ENCODE measurements around the gene GJA3.

The GJA3 gene
- 0 to 0.20 reads per million in 2 donors for total RNA-seq

DNA sequence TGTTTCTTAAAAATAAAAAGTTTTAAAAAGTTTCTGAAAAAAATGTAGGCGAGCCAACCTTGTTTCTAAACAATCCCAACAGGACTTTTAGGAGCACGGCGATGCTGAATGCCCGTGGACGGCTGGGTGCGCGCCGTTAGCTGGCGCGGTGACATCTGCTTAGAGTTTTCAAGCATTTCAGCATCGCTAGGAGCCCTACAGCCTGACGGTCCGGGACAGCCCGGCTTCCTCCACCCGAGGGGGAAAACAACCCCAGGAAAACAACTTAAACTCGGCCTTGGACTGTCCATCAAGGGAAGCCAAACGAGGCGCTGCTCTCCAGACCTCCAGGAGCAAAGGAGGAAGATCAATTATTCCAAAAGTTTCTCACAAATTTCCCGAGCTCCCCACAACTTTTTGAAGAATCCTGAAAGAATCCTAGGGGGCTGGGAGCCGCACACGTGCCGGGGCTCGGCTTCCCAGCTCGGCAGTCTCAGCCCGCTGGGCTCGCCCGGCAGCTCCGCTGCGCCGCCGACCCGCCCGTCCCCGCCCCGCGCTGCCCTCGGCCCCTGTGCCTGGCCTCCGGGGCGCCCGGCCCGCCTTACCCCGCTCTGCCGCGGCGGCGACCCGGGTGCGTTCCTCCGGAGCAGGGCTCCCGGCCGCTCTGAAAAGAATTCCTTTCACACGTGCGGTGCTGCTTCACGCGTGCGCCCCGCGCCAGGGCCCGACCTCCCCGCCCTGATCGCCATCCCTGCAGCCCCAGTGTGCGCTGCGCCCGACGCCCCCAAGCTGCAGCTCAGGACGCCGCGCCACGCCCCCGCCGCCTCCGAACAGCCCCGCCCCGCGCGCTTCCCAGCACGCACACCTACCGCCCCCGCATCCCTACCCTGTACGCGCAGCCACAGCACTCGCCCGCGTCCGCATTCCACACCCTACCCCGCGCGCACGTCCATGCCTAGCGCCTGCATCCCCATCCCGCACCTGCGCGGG lies at the start of gene GJA3:
TSS of gene GJA3 (minus strand) at position 747 of the 969 bp plus-strand sequence. CDS start 17,764 bp downstream, outside the sequence.
- peak in 4 of 5 experiments; percentile 21 to 74 (median 46) for DNase-seq

DNA sequence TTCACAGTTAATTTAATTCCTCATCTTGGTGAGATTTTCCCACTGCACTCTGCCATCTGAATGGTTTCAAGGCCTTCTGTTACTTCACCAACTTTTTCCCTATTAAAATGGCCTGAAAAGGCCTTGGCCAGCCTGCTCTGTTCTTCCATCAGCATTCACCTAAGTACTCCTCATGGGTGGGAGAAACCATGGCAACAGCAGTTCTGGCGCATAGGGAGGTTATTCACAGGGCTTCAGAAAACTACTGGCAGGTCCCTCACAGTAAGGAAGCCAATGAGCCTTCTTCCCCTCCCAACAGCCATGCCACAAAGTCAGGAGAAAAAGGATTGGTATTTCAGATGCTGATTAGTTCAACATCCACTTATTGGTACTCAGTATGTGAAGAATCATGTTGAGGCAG lies 49.1 kb upstream of the GJA3 start:
- DNase-seq, result no peak

GRCh38 chr13:20206698-20207235 lies 45.9 kb upstream of the GJA3 start:
- no peak for DNase-seq

GRCh38 chr13:20206065-20206697 lies 45.3 kb upstream of the GJA3 start:
- no peak for DNase-seq

DNA sequence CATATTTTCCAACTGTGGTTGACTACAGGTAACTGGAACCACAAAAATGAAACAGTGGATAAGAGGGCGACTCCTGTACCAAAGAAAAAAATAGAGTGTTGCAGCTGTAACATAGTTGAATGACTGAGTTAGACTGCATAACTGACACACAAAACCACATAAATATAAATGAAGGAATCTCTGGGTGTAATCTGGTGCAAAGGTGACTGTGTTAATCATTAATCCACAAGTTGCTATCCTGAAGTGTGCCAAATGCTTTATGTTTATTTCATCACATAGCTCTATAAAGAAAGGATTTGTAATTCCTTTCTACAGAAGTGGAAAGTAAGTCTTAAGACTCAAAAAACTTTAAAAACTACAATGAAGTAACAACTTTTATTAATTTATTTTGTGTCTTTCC lies 37.9 kb upstream of the GJA3 start:
- no peak for DNase-seq

DNA sequence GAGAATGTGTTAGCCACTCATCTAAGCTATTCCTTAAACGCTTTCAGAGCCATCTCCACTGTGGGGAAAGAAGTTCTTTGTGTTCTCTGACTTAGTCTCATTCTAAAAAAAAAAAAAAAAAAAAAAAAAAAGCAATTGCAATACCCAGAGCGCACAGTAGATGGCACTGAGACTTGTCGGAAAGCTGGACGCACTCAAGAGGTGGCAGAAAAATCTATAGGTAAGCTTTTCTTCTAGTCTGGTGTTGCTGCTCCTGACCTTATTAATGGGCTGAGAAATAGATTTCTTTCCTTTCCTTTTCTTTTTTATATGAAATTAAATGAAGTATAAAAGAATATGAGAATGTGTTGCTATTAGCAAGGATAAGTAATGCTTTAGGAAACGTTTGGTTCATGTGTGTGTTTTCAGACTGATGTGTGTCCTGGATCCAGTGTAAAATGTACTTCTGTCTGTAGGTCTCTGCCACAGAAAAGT lies 36.5 kb upstream of the GJA3 start:
- peak in 1 of 5 experiments; percentile 70 for DNase-seq

- no peak for DNase-seq
These were observed 34.9 kb upstream of the GJA3 start for GRCh38 chr13:20195801-20196200.

DNA sequence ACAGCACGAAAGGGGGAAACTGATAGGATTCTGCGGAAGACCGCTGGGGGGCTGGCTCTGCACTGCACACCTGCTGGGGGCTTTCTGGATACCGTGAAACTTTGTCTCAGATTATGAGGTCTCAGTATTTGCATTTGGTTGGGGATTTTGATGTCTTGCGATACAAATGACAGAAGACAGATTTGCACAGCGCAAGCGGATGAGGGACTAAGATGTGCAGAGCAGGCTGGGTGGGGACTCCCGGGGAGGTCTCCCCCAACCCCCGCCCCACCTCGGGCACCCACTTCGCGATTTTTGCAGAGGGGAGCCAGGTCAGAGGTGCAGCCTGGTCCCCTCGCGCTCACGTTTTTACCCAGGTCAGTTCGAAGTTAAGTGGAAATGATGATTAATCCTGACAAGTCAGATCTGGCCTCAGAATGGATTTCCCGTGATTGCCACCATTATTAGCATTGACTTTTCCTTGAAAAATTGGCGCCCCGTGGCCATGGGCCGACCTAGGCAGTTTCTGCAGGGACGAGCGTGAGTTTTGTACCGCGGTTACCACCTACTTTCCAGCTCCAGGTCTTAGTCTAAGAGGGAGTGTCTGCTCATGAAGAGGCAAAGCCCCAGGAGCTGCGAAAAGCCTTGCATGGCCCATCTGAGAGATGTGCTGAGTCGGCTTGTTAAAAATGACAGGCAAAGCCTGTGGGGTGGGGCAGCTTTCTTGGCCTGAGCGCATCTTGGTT lies 33.2 kb upstream of the GJA3 start:
- DNase-seq, result peak in 1 of 5 experiments; percentile 51

GRCh38 chr13:20193162-20193906 lies 32.5 kb upstream of the GJA3 start:
- peak in 1 of 5 experiments; percentile 26 for DNase-seq

GRCh38 chr13:20192836-20193161 lies 31.9 kb upstream of the GJA3 start, which contains the start of gene GJB2:
TSS of gene GJB2 (minus strand) at chr13:20192938. CDS start at chr13:20189581, 3,357 bp downstream.
- DNase-seq, result peak in 2 of 5 experiments; percentile 18 to 40

DNA sequence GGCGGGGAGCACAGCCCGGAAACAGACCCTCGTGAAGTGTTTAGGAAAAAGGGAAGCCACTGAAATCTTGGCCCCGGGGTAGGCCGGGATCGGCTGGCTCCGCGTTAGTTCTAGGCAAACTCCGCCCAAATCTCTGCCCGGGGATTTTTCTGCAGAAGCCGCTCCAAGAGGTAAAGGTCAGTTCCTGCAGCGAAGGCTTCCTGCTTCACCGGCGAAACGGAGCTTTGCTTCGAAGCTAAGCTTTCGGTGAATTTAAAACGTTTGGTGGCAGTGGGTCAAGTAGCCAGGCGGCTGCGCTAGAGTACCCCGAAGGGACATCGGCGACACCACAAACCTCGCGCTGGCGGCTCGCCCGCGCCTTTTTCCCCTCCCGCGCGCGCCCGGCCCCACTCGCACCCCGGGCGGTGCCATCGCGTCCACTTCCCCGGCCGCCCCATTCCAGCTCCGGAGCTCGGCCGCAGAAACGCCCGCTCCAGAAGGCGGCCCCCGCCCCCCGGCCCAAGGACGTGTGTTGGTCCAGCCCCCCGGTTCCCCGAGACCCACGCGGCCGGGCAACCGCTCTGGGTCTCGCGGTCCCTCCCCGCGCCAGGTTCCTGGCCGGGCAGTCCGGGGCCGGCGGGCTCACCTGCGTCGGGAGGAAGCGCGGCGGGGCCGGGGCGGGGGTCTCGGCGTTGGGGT lies 31.4 kb upstream of the GJA3 start:
- peak in 1 of 5 experiments; percentile 40 for DNase-seq

DNA sequence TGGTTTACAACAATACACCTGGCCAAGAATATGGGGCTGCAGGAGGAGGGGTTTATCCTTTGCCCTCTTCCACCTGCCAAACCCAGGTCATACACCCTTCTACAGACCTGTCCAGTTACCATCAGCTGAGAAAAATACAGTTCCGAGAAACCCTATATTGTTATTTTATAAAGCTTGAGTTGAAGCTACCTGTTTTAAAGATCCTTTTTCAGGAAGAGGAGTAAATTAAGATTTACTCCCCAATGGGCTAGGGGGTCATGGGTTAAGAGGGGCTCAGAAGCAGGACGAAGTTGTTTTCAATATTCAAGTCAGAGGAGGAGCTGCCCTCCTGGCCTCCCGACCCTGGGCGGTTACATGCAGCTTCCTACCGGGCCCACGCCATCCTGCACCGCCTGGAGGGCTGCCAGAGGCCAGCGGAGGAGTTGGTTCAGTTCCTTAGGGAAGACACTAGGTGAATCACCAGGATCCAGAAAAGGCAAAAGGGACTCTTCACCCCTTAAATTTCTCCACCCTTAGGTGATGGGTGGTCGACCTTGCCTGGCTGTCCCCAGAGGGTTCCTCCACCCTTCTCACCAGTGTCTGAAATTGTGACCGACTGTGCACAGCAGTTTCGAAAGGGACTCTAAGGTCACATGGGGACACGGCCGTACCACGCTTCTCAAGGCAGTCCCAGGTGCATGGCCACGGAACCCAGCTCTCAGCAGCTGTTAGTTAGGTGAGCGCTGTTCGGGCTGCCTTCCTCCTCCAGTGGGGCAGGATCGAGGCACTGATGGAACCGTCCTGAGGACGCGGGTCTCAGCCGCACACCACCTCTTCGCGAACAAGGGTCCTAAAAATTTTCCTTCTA lies 30.7 kb upstream of the GJA3 start:
- DNase-seq, result peak in 1 of 5 experiments; percentile 24

GRCh38 chr13:20190481-20191310 lies 29.8 kb upstream of the GJA3 start:
- DNase-seq, result no peak

DNA sequence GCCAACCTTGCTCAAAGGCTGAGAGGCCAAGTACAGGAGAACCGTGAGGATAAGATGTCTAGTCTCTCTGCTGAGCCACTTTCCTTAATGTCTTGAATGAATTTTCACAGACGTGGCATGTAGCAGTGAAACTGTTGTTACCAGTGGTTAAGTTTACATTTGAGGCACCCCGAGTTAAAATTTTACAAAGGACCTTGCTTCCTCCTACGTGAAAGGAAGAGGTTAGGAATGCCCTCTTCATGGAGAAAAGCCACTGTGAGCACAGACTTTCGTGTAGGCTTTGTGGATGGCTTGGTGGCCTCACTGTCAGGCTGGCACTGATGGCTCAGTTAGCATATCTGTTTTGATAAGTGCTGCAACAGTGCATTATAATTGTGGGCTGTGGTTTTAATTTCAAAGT lies 29.2 kb upstream of the GJA3 start:
- no peak for DNase-seq

GRCh38 chr13:20188667-20189553 lies 28.1 kb upstream of the GJA3 start:
- DNase-seq, result peak in 1 of 5 experiments; percentile 56

- no peak for DNase-seq
These were observed 25.9 kb upstream of the GJA3 start for GRCh38 chr13:20186771-20187170.

DNA sequence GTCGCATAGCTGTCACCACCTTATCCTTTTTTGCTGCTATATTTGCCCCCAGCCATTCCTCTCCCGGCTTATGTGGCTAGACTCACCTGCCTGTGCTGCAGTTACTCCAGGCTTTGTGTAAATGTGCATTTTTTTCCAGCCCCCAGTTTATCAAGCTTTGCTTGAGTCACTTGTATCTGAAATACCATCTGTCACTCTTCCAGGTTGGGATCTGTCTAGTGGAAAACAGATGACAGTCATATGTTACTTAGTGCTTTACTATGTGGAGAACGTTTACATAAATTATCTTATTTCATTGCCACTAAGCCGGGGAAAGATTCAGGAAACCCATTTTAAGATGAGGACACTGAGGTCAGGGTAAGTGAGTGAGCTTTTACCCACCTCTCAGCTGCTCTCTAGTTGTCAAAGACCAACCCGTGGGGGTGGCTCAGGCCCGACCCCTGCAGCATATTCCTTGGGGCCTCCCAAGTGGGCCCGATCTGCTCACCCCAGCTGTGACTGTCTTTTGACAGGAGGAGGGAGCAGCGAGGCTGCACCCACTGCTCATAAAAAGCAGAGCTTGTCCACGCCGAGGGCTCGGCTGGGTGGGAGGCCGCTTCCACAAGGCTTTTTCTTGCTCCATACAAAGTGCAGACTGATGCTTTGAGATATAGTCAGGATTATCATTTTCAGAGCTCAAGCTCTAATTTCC lies 24.7 kb upstream of the GJA3 start:
- DNase-seq, result no peak
